Mesenteric fat pad (tissue), 1 donor: ENCODE data around the gene ABCB4. TPM values are rescaled to one million over a fixed set of nuclear protein-coding genes. Genes with fewer than 3 reads are reported as not detected.

Experiments
- DNase-seq: peaks from one replicate; pipeline ENCODE4 v3.0.0-alpha.2; 2020; ENCODE audit warnings: low spot score
- total RNA-seq: library from RNA; stranded (reverse); fragmentation: NEBNext Ultra II Directional; extraction: Animal tissue kit (Norgen Biotek cat#: 25700); gene quantifications from one replicate; pipeline ENCODE4 v1.2.1, GENCODE V29; 2021
- donor health status: DM: yes; HTN: yes; CAD: no.

Gene ABCB4
- total RNA-seq, 1 donor from 2014 or later: 1.3 TPM

GRCh38 chr7:87356448-87356847 is 119.0 kb downstream of the ABCB4 start:
- DNase-seq: no peak

GRCh38 chr7:87354749-87355148 is 120.7 kb downstream of the ABCB4 start:
- DNase-seq: no peak

Other genes with a start within 250 kb of the ABCB4 start
- gene CROT, start 130.0 kb downstream of the ABCB4 start, total RNA-seq: 8.3 TPM
- gene ABCB1, start 125.2 kb upstream of the ABCB4 start, total RNA-seq: 3.2 TPM
- gene RUNDC3B, start 152.7 kb upstream of the ABCB4 start, total RNA-seq: 3.5 TPM